WERI-Rb-1 (cell line): Measurements from ENCODE around the gene PABPC1L2A.
"Not testable (repeated sequence)": the region's sequence is repeated elsewhere in the genome, so short reads cannot be mapped to it uniquely, and the experiment has no call there.

ENCODE experiments used
- DNase-seq: peaks from one replicate; pipeline ENCODE4 v3.0.0-alpha.2; 2020
- H3K27ac ChIP-seq: fragments of 250-450 bp; sonication (Bioruptor Pico); 2 replicates; pipeline ENCODE4 v1.5.1; 2020; ENCODE audit warnings: mild to moderate bottlenecking, moderate library complexity
- H3K27me3 ChIP-seq: fragments of 250-450 bp; sonication (Bioruptor Pico); 2 replicates; pipeline ENCODE4 v1.5.1; 2021; ENCODE audit warnings: mild to moderate bottlenecking, low read depth, moderate library complexity; ENCODE audit not compliant: insufficient read depth, severe bottlenecking
- H3K36me3 ChIP-seq: fragments of 250-450 bp; sonication (Bioruptor Pico); 2 replicates; pipeline ENCODE4 v1.5.1; 2020; ENCODE audit warnings: mild to moderate bottlenecking, moderate library complexity
- H3K4me3 ChIP-seq: 2 replicates; pipeline ENCODE4 v1.5.1; 2011; ENCODE audit warnings: low read depth, mild to moderate bottlenecking, control low read depth, low read length
- H3K9me3 ChIP-seq: fragments of 250-450 bp; sonication (Bioruptor Pico); 2 replicates; pipeline ENCODE4 v1.5.1; 2021; ENCODE audit warnings: mild to moderate bottlenecking, moderate library complexity; ENCODE audit not compliant: severe bottlenecking
- CTCF ChIP-seq: IDR thresholded peaks from 2 replicates; pipeline ENCODE4 v1.5.1; 2011; ENCODE audit warnings: low read depth, mild to moderate bottlenecking, control low read depth, inconsistent platforms, low read length

PABPC1L2A gene

GRCh38 chrX:73069365-73070035 lies 9.8 kb downstream of the PABPC1L2A start:
- no peak overlapping the region for H3K27ac ChIP-seq
- H3K9me3 ChIP-seq: no peaks in the 10 kb centered on the region
- no peak for TF ChIP-seq CTCF
- no peak for DNase-seq
- H3K27me3 ChIP-seq: peaks cover 32% of the 10 kb centered on the region
- H3K4me3 ChIP-seq: no peak overlapping the region
- H3K36me3 ChIP-seq: no peaks in the 10 kb centered on the region

- no peak for DNase-seq
- Histone ChIP-seq H3K27ac (no peak overlapping the region), H3K36me3 (no peaks in the 10 kb centered on the region), H3K9me3 (no peaks in the 10 kb centered on the region), H3K27me3 (peaks cover 30% of the 10 kb centered on the region), H3K4me3 (no peak overlapping the region)
- no peak for TF ChIP-seq CTCF
Measured at GRCh38 chrX:73068467-73069364, 10.6 kb downstream of the PABPC1L2A start.

- H3K27me3 ChIP-seq: peaks cover 29% of the 10 kb centered on the region
- not testable (repeated sequence) for H3K9me3 ChIP-seq, DNase-seq, H3K27ac ChIP-seq, H3K4me3 ChIP-seq, H3K36me3 ChIP-seq
Measured at GRCh38 chrX:73067761-73068466, 11.4 kb downstream of the PABPC1L2A start.

- no peak overlapping the region for H3K27ac ChIP-seq
- DNase-seq: no peak
- H3K36me3 ChIP-seq: no peaks in the 10 kb centered on the region
- no peaks in the 10 kb centered on the region for H3K9me3 ChIP-seq
- TF ChIP-seq CTCF: no peak
- H3K27me3 ChIP-seq: peaks cover 6% of the 10 kb centered on the region
- no peak overlapping the region for H3K4me3 ChIP-seq
Measured at GRCh38 chrX:73028876-73029275, 50.4 kb downstream of the PABPC1L2A start.
